CD4-positive, alpha-beta T cell treated with Interleukin-6 at 100 ng/mL for 8 hours (primary cell): Measurements from ENCODE around the gene TPSD1.
"Not testable (repeated sequence)": the region's sequence is repeated elsewhere in the genome, so short reads cannot be mapped to it uniquely, and the experiment has no call there.

ENCODE experiments used
- DNase-seq: peaks from one replicate; pipeline ENCODE4 v3.0.0-alpha.2; 2020; ENCODE audit warnings: mixed read lengths, low spot score

TPSD1 gene

DNA sequence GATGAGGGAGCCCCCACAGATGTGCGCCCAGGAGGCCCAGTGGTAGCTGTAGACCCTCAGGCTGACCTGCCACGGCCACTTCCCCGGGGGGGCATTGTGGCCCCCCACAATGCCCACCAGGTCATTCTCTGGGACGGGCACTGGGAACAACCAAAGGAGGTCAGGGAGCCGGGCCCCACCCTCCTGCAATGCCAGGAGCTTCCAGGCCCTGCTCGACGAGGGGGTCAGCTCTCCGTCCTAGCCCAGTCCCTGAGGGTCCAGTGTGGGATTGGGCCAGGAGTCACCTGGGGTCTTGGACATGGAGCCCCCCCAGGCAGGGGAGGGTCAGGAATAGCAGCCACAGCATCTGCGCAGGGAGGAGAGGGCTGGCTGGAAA lies 7.0 kb downstream of the TPSD1 start:
- DNase-seq: no peak

DNA sequence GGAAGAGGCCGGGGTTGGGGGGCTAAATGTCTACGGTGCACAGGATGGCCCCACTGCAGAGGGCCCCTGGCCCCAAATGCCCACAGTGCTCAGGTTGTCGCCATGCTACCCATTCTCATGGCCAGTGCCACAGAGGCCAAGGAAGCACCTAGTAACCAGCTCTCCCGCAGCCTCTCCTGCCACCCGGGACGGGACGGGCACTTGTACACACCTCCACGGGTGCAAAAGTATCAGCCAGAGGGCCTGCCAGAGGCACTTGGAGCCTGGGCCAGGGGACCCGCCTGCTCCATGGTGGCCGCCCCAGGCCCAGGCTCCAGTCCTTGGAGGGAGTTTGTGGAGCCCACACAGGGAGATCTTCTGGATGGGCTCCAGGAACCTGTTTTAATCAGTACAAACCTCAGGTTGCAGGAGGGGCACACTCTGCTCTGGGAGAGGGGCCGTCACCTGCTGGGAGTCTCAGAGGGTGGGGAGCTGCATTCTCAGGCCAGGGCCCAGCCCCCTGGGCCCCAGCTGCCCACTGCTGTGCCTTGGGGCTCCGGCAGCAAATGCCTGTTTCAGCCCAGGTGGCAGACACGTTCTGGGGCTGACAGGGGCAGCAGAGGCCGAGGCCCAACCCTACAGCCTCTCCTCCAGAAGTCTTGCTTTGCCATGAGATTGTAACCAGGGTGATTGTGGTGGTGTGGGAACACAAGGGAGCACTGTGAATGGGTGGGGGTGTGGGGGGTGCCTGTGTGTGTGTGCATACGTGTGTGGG lies 7.9 kb downstream of the TPSD1 start:
- no peak for DNase-seq

DNA sequence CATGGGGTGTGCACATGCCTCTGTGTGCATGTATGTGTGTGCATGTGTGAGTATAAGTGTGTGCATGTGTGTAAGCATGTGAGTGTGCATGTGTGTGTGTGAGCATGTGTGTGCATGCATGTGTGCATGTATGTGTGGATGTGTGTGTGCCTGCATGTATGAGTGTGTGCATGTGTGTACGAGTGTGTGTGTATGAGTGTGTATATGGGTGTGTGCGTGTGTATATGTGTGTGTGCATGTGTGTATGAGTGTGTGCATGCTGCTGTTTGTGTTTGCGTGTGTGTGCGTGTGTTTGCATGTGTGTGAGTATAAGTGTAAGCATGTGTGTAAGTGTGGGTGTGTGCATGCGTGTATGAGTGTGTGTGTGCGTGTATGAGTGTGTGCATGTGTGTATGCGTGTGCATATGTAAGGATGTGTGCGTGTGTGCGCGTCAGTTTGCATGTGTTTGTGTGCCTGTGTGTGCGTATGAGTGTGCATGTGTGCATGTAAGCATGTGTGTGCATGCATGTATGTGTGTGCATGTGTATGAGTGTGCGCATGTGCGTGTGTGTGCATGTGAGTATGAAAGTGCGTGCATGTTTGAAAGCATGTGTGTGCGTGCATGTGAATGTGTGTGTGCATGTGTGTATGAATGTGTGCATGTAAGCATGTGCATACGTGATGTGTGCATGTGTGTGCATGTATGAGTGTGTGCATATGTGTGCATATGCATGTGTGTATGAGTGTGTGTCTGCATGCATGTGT lies 8.6 kb downstream of the TPSD1 start:
- no peak for DNase-seq

DNA sequence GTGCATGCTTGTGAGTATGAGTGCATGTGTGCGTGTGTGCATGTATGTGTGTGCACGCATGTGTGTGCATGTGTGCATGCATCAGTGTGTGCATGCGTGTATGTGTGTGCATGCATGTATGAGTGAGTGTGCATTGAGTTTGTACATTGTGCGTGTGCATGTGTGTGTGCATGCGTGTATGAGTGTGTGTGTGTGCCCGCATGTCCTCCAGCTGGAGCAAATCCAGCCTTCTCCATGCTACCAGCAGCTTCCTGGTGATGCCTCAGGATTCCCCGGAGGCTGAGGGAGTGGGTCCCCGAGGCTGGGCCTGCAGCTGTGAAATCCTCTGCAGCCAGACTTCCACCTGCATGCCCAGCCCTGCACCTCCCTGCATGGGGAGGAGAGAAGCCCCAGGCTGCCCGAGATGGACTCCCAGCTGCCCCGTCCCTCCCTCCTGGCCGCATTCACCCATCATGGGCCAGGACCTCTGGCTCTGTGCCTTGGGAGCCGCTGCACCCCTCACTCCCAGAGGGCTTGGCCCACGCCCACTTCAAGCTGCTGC lies 9.3 kb downstream of the TPSD1 start:
- no peak for DNase-seq

DNA sequence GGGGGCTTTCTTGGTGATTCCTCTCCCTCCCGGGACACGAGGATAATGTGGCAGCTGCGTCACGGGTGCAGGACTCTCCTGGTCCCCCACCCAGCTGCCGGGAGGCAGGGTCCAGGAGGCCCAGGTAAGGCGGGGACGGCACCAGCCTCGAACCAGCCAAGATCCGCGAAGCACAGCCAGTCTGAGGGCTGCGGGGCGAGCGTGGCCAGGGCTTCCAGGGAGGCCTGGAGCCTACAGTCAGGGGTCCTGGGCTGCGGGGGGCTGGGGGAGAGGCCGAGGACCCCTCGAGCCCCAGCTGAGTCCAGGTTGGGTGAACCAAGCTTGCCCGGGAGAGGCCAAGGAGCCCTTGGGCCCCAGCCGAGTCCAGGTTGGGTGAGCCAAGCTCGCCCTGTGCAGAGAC lies 10.0 kb downstream of the TPSD1 start:
- DNase-seq: no peak

DNA sequence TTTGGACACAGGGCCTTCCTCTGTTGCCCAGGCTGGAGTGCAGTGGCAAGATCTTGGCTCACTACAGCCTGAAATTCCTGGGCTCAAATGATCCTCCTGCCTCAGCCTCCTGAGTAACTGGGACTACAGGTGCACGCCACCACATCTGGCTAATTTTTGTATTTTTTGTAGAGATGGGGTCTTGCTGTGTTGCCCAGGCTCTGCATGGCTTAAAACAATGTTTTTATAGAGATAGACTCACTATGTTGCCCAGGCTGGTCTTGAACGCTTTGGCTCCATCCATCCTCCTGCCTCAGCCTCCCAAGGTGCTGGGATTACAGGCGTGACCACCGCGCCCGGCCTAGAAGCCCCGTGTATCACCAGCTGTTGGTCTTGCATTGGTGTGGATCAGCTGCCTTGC lies 13.5 kb downstream of the TPSD1 start:
- DNase-seq: not testable (repeated sequence)

DNA sequence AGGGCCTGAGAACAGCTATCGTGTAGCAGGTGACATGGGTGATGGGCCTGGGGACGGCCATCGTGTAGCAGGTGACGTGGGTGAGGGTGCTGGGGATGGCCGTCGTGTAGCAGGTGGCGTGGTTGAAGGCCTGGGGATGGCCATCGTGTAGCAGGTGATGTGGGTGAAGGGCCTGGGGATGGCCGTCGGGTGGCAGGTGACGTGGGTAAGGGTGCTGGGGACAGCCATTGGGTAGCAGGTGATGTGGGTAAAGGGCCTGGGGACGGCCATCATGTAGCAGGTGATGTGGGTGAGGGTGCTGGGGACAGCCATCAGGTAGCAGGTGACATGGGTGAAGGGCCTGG lies 15.5 kb downstream of the TPSD1 start:
- no peak for DNase-seq

DNA sequence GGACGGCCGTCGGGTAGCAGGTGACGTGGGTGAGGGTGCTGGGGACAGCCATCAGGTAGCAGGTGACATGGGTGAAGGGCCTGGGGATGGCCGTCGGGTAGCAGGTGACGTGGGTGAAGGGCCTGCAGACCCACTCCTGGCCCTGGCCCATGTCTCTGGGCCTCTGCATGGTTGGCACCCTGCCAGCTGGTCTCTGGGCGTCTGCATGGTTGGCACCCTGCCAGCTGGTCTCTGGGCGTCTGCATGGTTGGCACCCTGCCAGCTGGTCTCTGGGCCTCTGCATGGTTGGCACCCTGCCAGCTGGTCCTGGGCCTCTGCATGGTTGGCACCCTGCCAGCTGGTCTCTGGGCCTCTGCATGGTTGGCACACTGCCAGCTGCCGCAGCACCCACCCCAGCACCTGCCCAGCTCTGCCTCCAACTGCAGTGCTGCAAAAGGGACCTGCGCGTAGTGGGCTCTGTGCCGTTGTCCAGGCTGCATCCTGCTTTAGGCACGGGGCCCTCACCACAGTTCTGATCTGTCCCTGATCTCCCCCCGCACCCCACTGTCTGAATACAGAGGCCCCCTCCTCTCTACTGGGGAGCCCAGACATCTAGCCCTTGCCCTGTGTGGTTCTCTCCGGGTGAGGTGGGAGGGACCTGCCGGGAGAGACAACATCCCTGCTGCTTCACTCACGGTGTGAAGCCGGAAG lies 16.0 kb downstream of the TPSD1 start:
- DNase-seq: not testable (repeated sequence)

DNA sequence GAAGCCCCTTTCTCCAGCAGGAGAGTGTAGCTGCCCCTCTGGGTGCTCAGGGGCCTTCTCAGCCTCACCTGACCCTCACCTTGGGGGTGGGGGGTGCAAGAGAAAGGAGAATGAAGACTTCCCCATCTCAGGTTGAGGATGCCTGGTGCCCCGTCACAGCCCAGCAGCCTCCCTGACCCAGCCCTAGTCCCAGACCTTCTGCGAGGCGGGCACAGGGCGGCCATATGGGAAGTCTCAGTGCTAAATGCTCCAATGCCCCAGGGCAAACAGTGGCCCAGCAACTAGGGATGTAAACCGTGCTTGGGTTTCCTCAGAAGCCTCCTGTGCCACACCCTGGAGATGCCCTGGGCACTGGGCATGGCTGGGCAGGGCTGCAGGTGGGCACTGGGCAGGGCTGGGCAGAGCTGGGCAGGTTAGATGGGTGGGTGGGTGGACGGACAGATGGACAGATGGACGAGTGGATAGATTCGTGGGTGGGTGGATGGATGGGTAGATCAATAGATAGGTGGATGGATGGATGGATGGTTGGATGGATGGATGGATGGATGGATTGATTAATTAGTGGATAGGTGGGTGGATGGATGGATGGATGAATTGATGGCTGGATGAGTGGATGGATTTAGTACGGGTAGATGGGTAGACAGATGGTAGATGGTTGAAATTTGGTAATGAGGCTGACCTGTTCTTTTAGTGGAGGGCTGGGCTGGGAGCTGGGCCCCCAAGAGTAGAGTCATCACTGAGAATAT lies 16.8 kb downstream of the TPSD1 start:
- DNase-seq: no peak

DNA sequence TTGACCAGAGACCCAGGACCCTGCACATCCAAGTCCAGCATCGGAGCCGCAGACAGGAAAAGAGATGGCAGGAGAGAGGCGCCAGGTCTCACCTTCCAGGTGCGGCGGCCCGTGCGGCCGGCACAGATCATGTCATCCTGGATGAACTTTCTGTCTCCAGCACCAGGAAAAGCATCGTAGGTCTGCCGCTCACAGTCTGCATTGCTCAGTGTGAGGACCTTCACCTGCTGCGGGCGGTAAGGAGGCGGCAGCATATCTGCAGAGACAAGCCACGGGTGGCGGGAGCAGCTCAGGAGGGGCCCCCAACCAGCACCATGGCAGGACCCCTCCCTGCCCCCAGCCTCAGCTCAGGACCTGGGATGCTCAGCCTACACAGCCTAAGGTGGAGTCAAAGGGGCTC lies 17.9 kb downstream of the TPSD1 start:
- DNase-seq: no peak

DNA sequence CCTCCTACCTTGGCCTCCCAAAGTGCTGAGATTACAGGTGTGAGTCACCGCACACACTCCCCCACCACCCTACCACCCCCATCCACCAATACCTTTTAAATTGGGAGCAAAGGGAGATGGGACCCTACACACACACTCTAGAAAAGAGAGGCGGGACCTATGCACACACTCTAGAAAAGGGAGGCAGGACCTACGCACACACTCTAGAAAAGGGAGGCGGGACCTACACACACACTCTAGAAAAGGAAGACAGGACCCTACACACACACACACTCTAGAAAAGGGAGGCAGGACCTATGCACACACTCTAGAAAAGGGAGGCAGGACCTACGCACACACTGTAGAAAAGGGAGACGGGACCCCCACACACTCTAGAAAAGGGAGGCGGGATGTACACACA lies 18.9 kb downstream of the TPSD1 start:
- DNase-seq: no peak

DNA sequence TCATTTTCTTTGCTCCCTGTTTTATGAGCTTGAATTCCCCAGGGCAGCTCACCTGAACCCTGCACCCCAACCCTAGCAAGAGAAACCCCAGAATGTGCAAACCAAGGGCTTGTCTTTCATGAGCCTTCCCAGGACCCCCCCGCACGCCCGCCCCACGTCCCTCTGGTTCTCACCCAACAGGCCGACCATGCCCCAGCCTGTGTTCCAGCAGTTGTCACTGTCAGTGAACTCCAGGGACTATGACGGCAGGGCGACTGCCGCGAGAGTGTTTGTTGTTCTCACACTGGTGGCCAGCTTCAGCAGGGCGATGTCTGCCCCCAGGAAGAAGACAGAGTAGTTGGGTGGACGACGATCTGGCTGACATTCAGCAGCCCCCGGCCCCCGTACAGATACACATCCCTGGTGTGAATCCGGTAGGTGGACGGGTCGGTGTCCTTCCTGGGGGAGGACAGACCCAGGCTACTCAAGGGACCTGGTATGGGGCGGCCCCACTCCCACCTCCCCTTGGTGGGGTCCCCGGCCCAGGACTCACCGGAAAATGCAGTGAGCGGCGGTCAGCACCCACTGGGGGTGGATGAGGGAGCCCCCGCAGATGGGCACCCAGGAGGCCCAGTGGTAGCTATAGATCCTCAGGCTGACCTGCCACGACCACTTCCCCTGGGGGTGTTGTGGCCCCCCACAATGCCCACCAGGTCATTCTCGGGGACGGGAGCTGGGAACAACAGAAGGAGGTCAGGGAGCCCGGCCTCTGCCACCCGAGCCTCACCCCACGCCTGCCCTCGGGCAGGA lies 20.1 kb downstream of the TPSD1 start:
- DNase-seq: no peak

DNA sequence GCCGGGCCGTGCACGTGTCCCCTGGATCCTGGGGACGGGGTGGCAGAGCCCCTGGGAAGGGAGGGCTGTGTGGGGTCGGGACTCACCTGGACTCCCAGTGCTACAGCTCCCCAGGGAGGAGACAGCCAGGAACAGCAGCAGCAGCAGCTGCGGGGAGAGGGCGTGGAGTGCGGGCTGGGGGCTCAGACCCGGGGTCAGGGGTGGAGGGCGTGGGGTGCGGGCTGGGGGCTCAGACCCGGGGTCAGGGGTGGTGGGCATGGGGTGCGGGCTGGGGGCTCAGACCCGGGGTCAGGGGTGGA lies 20.7 kb downstream of the TPSD1 start:
- no peak for DNase-seq

DNA sequence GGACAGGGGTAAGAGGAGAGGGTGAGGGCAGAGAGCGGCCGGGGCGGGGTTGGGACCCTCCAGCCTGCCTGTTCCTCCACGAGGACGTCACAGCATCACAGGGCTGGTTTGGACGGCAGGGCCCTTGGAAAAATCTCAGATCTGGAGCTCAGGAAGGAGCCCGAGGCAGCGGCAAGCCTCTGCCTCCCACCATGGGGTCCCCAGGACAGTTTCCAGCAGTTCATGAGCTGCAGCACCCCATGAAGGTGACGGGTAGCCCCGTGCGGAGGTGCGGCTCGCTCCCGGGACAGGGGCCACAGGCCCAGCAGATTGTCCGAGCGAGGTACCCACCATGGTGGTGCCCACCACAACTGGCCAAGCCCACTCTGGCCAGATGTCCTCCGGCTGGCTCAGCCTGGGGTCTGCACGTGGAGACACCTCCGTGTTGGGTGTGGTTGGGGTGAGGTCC lies 21.3 kb downstream of the TPSD1 start:
- DNase-seq: no peak

DNA sequence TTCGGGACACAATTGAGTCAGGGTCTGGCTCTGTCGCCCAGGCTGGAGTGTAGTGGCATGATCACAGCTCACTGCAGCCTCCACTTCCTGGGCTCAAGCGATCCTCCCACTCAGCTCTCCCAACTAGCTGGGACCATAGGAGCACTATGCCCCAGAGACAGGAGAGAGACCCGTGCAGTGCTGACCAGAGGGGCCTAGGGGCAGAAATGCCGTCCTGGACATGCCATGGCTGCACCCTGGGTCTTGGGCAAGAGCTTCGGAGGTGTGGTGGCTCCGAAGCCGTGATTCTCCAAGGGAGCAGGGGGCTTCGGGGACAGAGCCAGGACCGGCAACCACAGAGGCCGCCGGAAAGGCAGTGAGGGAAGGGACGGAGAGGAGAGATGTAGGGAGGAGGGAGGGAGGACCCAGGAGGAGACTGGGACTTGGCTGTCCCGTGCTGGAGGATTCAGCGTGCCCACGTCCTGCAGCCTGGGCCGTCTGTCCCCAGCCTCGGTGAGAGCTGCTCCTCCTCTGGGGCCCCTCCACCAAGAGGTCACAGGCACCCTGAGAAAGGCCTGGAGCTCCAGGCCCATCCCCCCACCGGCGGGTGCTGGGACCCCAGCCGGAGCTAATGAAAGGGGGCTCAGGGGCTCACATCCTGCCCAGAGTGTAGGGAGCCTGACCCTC lies 21.9 kb downstream of the TPSD1 start:
- no peak for DNase-seq

DNA sequence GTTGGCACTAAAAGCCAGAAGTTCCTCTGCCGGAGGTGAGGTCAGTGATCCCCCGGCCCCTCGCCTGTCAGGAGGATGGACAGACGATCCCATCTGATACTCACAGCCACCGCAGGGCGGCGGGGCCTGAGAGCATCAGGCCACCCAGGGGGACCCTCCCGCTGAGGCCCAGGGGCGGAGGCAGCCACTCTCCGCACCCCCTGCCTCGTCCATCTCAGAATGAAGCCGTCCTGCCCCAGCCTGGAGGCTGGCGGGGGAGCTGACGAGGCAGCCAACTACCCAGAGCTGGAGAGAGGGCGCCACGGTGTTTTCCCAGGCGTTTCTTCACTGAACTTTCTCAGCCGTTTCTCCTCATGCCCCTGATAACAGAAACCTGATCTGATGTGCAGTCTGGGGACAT lies 22.6 kb downstream of the TPSD1 start:
- no peak for DNase-seq

DNA sequence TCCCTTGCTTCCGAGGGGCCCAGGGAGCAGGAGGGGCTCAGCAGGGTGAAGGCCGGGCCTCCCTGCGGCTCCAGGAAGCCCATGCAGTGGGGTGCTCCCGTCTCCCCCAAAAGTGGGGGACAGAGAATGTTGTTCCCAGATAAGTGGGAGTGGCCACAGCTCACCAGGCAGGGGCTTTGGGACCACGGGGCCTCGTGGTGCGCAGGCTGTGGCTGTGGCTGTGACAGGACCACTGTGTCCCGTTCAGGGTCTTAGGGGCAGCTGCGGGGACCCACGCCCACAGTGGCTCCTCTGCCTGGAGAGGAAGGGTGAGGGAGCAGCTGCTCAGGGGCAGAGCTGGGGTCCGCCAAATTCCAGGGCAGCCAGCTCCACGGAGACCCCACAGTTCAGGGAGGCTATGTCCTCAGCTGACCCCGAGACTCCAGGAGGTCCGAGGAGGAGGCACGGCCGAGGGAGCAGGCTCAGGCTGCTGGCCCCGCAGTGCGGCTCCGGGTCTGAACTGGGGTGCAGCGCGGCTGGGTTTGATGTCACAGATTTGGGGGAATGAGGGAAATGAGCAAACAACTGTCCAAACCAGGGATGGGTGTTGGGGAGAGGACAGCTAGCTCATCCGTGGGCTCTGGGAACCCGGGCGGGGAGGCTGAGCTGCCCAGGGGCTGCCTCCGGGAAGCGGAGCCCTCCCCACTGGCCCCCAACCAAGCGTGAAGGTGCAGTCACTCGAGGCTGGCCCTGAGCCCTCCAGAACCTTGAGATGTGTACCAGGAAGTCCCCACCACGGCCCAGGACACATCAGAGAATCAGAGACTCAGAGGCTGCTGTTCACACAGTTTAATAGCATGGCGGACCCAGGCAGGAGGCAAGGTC lies 23.4 kb downstream of the TPSD1 start:
- no peak for DNase-seq

DNA sequence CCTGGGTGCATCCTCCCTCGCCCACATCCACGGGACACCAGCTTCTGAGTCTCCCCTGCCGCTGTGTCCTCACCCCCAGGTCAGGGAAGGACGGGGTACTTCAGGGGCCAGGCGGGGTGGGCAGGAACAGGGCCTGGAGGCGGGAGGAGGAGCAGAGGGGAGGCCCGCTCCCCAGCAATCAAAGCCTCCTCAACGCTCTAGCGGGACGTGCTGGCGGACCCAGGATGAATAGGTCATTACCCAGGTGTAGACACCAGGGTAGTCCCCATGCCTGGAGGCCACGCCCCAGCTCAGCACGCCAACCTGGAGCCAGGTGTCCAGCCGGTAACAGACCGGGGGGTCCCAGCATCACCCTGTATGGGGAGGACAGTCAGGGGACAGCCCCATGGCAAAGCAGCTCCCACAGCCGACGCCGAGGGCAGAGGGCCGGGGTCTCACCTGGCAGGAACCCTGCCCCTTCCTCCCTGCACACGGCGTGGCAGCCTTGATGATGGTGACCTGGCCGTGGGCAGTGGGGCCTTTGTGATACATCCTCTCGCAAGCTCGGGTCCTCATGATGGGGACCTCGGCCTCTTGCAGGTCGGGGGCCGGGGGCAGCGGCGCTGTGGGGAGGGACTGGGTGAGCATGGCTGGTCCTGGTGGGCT lies 24.2 kb downstream of the TPSD1 start:
- DNase-seq: no peak

DNA sequence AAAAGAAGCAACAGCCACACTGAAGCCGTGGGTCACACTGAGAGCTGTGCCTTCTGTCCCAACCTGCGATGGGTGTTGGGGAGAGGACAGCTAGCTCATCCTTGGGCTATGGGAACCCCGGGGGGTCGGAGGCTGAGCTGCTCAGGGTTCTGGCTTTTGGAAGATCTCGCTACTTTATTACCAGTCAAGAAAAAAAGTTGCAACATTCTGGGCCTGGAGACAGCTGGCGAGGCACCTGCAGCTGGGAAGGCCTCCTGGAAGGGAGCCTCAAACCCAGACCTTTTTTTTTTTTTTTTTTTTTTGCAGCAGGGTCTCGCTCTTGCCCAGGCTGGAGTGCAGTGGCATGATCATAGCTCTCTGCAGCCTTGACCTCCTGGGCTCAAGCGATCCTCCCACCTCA lies 24.9 kb downstream of the TPSD1 start:
- no peak for DNase-seq

DNA sequence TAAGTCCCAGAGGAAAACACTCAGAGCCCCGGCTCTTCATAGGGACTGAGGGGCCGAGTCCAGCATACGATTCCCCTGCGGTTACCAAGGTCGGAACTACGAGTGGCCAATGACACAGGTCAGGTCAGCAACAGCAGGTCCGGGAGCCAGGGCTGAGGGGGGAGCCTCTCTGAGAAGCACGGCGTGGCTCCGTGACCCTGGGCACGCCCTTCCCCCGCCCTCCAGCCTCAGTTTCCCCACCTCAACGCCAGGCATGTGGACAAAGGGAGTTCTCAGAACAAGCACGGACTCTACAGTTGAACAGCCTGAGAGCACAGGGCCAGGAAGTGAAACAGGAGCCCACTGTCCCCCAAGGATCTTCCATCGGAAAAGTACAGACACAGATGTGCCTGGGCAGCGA lies 25.6 kb downstream of the TPSD1 start:
- DNase-seq: no peak
